Naive B cell (primary cell): Measurements from ENCODE around the gene CREB3L2. TPM values are rescaled to one million over a fixed set of nuclear protein-coding genes. Genes with fewer than 3 reads are reported as not detected.
A peak's percentile ranks its signal among the peaks of the same experiment; 100 is the strongest.

ENCODE experiments used
- ATAC-seq, 2 donors: fragments of 150-1000 bp; cut with Tn5 transposase; 2 replicates each; pipeline ENCODE4 v1.10.0; 2021; ENCODE audit warnings: low read depth in 2 of 2, mild to moderate bottlenecking in 2 of 2, moderate library complexity in 2 of 2
- DNase-seq: peaks from one replicate; pipeline ENCODE4 v3.0.0; 2022
- H3K27ac Mint-ChIP-seq, 6 donors: one replicate each; pipeline ENCODE4 v1.8.0; 2020 to 2022; ENCODE audit warnings: mild to moderate bottlenecking in 6 of 6, mixed read lengths in 6 of 6, moderate library complexity in 5 of 6, inconsistent platforms in 2 of 6
- H3K27me3 Mint-ChIP-seq, 3 donors: one replicate each; pipeline ENCODE4 v1.8.0; 2021 to 2022; ENCODE audit warnings: mixed read lengths in 3 of 3, mild to moderate bottlenecking in 1 of 3
- H3K36me3 Mint-ChIP-seq, 2 donors: one replicate each; pipeline ENCODE4 v1.8.0; 2020 to 2022; ENCODE audit warnings: mixed read lengths in 2 of 2, inconsistent platforms in 1 of 2, mild to moderate bottlenecking in 1 of 2
- H3K4me1 Mint-ChIP-seq, 3 donors: one replicate each; pipeline ENCODE4 v1.8.0; 2020 to 2022; ENCODE audit warnings: mixed read lengths in 3 of 3, inconsistent platforms in 1 of 3, mild to moderate bottlenecking in 1 of 3, moderate library complexity in 1 of 3
- H3K4me3 Mint-ChIP-seq, 8 donors: one replicate each; pipeline ENCODE4 v1.8.0; 2020 to 2022; ENCODE audit warnings: mild to moderate bottlenecking in 8 of 8, mixed read lengths in 8 of 8, moderate library complexity in 8 of 8, inconsistent platforms in 2 of 8
- H3K9me3 Mint-ChIP-seq, 7 donors: one replicate each; pipeline ENCODE4 v1.8.0; 2020 to 2022; ENCODE audit warnings: mixed read lengths in 7 of 7, mild to moderate bottlenecking in 5 of 7, inconsistent platforms in 2 of 7, moderate library complexity in 1 of 7
- polyA plus RNA-seq, 6 donors: library from polyadenylated mRNA; unstranded; fragments of 300-500 nt; fragmentation: Illumina TruSeq; gene quantifications; one replicate each; pipeline ENCODE4 v1.2.3, GENCODE V29; 2021; ENCODE audit warnings: low read depth in 6 of 6

CREB3L2 gene
- polyA plus RNA-seq, 6 donors from 2014 or later = 8.0 to 26.6 (median 19.5) TPM

- H3K27me3 Mint-ChIP-seq = no peaks in the 10 kb centered on the region
- peaks cover 0 to 5% (median 0%) of the 10 kb centered on the region in 3 donors for H3K4me1 Mint-ChIP-seq
- H3K36me3 Mint-ChIP-seq = peaks cover 53 to 54% of the 10 kb centered on the region in 2 donors
- H3K27ac Mint-ChIP-seq = no peak overlapping the region
- H3K4me3 Mint-ChIP-seq = no peak overlapping the region
- peaks cover 0 to 3% (median 0%) of the 10 kb centered on the region in 7 donors for H3K9me3 Mint-ChIP-seq
- ATAC-seq (no peak), DNase-seq (no peak)
These were observed 119.1 kb downstream of the CREB3L2 start for GRCh38 chr7:137882806-137883205.

DNA sequence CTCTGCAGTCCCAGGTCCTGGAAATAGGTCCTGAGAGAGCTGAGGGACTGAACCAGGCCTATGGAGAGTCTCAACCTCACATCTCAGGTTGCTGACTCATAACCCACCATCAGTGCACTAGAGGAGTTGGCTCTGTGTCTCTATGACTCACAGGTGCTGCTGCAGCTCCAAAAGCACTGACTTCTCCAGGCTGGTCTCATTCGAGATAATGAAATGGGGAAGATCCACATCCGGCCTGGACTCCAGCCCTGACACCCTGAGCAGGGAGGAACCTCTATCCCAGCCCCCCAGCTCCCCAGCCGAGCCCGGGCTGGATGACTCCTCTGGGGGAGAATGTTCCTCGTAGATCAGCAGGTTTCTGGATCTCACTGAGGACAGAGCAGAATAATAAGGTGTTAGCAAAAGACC lies 119.6 kb downstream of the CREB3L2 start:
- no peak overlapping the region for H3K27ac Mint-ChIP-seq
- H3K27me3 Mint-ChIP-seq = no peaks in the 10 kb centered on the region
- H3K4me3 Mint-ChIP-seq = no peak overlapping the region
- peaks cover 0 to 5% (median 0%) of the 10 kb centered on the region in 3 donors for H3K4me1 Mint-ChIP-seq
- DNase-seq (no peak), ATAC-seq (no peak)
- peaks cover 0 to 3% (median 0%) of the 10 kb centered on the region in 7 donors for H3K9me3 Mint-ChIP-seq
- peaks cover 53 to 55% of the 10 kb centered on the region in 2 donors for H3K36me3 Mint-ChIP-seq

DNA sequence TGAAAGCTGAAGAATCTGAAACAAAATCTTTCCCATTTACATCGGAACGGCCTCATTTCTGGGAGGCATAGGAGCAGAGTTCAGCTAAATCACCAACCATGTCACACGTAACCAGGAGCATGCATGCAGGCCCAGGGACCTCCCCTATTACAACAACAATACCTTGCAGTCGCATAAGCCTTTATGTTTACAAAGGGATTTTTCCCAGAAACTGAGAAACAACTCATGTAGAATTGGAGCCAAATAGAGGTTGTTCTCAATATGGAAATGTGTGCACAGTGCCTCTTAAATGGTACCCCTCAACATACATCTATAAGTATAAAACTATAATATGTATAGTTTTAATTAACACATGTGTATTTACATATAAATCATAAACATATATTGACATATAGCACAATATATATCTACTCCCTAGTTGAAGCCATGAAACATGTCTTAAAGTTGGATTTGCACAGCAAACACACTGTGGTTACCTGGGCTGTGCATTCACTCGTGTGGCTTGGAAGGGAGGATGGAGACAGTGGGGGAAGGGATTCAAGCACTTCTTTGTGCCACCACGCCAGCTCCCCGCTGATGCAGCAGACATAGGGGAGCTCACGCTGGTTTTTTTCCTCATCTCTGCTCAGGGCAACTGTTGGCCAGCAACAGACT lies 120.2 kb downstream of the CREB3L2 start:
- no peak overlapping the region for H3K27ac Mint-ChIP-seq
- H3K27me3 Mint-ChIP-seq = no peaks in the 10 kb centered on the region
- no peak for DNase-seq
- peaks cover 56 to 59% of the 10 kb centered on the region in 2 donors for H3K36me3 Mint-ChIP-seq
- peaks cover 0 to 5% (median 0%) of the 10 kb centered on the region in 3 donors for H3K4me1 Mint-ChIP-seq
- ATAC-seq = no peak
- H3K9me3 Mint-ChIP-seq = peaks cover 0 to 3% (median 0%) of the 10 kb centered on the region in 7 donors
- H3K4me3 Mint-ChIP-seq = no peak overlapping the region

GRCh38 chr7:137880432-137880831 lies 121.5 kb downstream of the CREB3L2 start:
- Mint-ChIP-seq H3K9me3 (peaks cover 0 to 3% (median 0%) of the 10 kb centered on the region in 7 donors), H3K27me3 (no peaks in the 10 kb centered on the region), H3K4me3 (no peak overlapping the region), H3K36me3 (peaks cover 54 to 56% of the 10 kb centered on the region in 2 donors), H3K27ac (peak overlapping the region in 2 of 6 donors; percentile 25 to 29), H3K4me1 (no peaks in the 10 kb centered on the region)
- DNase-seq (no peak), ATAC-seq (no peak)

DNA sequence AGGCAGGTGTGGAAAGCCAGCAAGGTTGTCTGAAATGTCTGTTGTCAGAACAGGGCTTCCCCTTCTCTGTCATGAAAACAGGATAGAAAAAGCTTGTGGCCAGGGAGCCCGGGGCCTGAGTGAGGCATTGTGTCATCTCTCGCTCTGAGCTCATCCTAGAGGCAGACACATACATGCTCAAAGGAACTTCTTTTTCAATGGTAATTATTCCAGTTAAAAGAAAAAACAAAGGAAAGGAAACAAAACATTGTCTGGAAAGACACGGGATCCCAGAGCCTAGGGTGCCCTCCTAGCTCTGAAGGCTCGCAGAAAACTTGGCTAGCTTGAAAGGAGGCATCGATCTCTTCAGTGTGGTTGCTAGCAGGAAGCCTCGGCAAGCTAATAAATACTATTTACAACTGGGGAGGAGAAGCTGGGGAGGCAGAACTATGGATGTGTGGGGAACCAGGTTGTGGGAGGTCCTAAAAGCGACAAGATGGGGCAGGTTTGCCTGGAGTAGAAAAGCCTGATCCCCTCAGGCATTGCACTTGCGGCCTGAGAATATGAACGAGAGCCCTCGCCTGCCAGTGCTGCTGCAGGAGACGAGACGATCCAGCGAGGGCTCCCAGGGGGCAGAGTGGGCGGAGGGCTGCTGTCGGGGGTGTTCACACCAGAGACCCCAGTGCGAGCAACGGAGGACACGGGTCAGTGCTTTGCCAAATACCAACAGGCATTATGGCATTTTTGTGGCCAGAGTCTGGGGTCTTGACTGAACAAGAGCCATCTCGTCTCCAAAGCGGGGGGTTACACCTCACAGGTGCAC lies 122.3 kb downstream of the CREB3L2 start:
- H3K4me3 Mint-ChIP-seq = no peak overlapping the region
- peaks cover 56% of the 10 kb centered on the region in 2 donors for H3K36me3 Mint-ChIP-seq
- ATAC-seq (no peak), DNase-seq (no peak)
- no peaks in the 10 kb centered on the region for H3K4me1 Mint-ChIP-seq
- H3K27me3 Mint-ChIP-seq = no peaks in the 10 kb centered on the region
- H3K9me3 Mint-ChIP-seq = peaks cover 0 to 3% (median 0%) of the 10 kb centered on the region in 7 donors
- peak overlapping the region in 1 of 6 donors; percentile 63 for H3K27ac Mint-ChIP-seq

GRCh38 chr7:137878333-137878961 lies 123.4 kb downstream of the CREB3L2 start:
- H3K27ac Mint-ChIP-seq = no peak overlapping the region
- peaks cover 59 to 60% of the 10 kb centered on the region in 2 donors for H3K36me3 Mint-ChIP-seq
- peaks cover 0 to 3% (median 0%) of the 10 kb centered on the region in 7 donors for H3K9me3 Mint-ChIP-seq
- no peak overlapping the region for H3K4me3 Mint-ChIP-seq
- no peaks in the 10 kb centered on the region for H3K27me3 Mint-ChIP-seq
- DNase-seq (no peak), ATAC-seq (no peak)
- no peaks in the 10 kb centered on the region for H3K4me1 Mint-ChIP-seq

GRCh38 chr7:137877027-137877675 lies 124.7 kb downstream of the CREB3L2 start:
- H3K4me3 Mint-ChIP-seq = no peak overlapping the region

GRCh38 chr7:137875746-137876145 lies 126.1 kb downstream of the CREB3L2 start:
- Mint-ChIP-seq H3K27me3 (no peaks in the 10 kb centered on the region), H3K36me3 (peaks cover 46 to 56% of the 10 kb centered on the region in 2 donors), H3K4me3 (no peak overlapping the region)

More at GRCh38 chr7:137877027-137877675, 124.7 kb downstream of the CREB3L2 start:
- Mint-ChIP-seq H3K4me1 (no peaks in the 10 kb centered on the region), H3K27me3 (no peaks in the 10 kb centered on the region), H3K36me3 (peaks cover 54 to 58% of the 10 kb centered on the region in 2 donors), H3K9me3 (no peaks in the 10 kb centered on the region), H3K27ac (no peak overlapping the region)
- no peak for ATAC-seq
- no peak for DNase-seq

DNA sequence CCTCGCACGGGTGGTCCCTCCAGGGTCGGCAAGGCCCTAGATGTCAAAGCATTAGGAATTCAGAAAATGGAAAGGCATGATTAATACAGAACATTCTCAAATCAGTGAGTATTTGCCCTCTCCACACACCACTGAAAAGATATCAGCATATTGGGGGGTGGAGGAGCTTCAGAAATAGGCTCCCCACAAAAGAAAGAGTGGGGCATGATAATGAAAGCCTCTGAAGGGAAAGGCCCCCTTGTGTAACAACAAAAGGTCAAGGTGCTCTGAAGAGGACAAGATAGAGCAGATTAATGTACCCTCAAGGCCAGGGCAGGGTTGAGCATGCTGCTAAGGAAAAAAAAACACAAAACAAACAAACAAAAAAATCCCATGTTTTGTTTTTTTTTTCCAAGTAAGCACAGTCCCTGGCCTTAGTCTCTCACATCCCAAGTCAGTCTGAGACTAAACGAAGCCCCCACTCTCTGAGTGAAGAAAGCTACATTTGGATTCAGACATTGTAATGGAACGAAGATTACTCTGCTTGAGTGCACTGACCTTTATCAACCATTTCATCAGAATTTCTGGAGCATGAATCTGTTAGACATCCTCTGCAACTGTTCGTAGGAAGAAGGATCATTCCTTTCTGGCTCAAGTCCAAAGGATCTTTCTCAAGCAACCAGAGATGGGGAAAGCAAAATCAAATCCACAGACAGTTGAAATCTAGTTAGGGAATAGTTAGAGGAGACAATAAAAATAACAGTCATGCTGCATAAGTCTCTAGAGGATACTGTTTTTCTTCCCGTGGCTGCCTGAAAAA lies 127.7 kb downstream of the CREB3L2 start:
- Mint-ChIP-seq H3K27ac (no peak overlapping the region), H3K36me3 (peaks cover 30 to 47% of the 10 kb centered on the region in 2 donors), H3K4me3 (no peak overlapping the region), H3K4me1 (no peaks in the 10 kb centered on the region), H3K9me3 (peaks cover 0 to 6% (median 0%) of the 10 kb centered on the region in 7 donors), H3K27me3 (no peaks in the 10 kb centered on the region)
- DNase-seq (no peak), ATAC-seq (no peak)

More at GRCh38 chr7:137875746-137876145, 126.1 kb downstream of the CREB3L2 start:
- no peaks in the 10 kb centered on the region for H3K9me3 Mint-ChIP-seq
- no peak for ATAC-seq
- H3K4me1 Mint-ChIP-seq = no peaks in the 10 kb centered on the region
- peak overlapping the region in 1 of 6 donors; percentile 9 for H3K27ac Mint-ChIP-seq
- DNase-seq = no peak

- Mint-ChIP-seq H3K9me3 (peaks cover 0 to 6% (median 0%) of the 10 kb centered on the region in 7 donors), H3K27me3 (no peaks in the 10 kb centered on the region), H3K36me3 (peaks cover 27 to 45% of the 10 kb centered on the region in 2 donors), H3K27ac (no peak overlapping the region), H3K4me3 (no peak overlapping the region), H3K4me1 (no peaks in the 10 kb centered on the region)
- ATAC-seq (no peak), DNase-seq (no peak)
These were observed 128.4 kb downstream of the CREB3L2 start for GRCh38 chr7:137873524-137873923.

GRCh38 chr7:137871170-137871915 lies 130.5 kb downstream of the CREB3L2 start:
- peaks cover 1 to 21% (median 4%) of the 10 kb centered on the region in 7 donors for H3K9me3 Mint-ChIP-seq
- H3K36me3 Mint-ChIP-seq = peaks cover 37 to 50% of the 10 kb centered on the region in 2 donors
- H3K4me3 Mint-ChIP-seq = no peak overlapping the region
- H3K27ac Mint-ChIP-seq = peak overlapping the region in 1 of 6 donors; percentile 52
- H3K4me1 Mint-ChIP-seq = no peaks in the 10 kb centered on the region
- DNase-seq = no peak
- ATAC-seq = no peak
- no peaks in the 10 kb centered on the region for H3K27me3 Mint-ChIP-seq

DNA sequence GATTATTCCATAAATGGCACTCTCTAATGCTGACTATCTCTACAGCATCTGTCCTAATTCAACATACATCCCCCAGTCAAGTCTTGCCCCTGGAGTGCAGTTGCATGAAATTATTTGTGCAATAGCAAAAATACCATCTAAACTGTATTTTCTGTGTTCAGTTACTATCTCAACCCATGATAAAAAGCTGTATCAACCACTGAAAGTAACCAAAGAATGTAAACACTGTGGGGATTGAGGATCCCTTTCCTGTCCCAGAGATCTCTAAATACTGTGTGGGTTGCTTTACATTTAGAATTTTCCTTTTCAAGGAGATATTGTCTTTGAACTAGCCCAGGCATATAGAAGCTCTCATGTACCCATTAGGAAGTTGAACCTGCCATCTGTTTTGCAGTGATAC lies 131.2 kb downstream of the CREB3L2 start:
- Mint-ChIP-seq H3K4me3 (no peak overlapping the region), H3K27ac (no peak overlapping the region), H3K27me3 (no peaks in the 10 kb centered on the region), H3K9me3 (peaks cover 4 to 27% (median 8%) of the 10 kb centered on the region in 7 donors), H3K36me3 (peaks cover 43 to 55% of the 10 kb centered on the region in 2 donors), H3K4me1 (no peaks in the 10 kb centered on the region)
- DNase-seq (no peak), ATAC-seq (no peak)
